Measurements from ENCODE around the gene MLH3. TPM values are rescaled to one million over a fixed set of nuclear protein-coding genes. Genes with fewer than 3 reads are reported as not detected.
"Not testable (repeated sequence)": the region's sequence is repeated elsewhere in the genome, so short reads cannot be mapped to it uniquely, and the experiment has no call there.

Gene MLH3
- total RNA-seq, 1 donor from 2014 or later: 41.5 TPM

GRCh38 chr14:75002392-75003249, 48.6 kb downstream of the MLH3 start, which contains the start of gene EIF2B2:
TSS of gene EIF2B2 (plus strand) at chr14:75002921. CDS start at chr14:75002991, 70 bp downstream.
- Mint-ChIP-seq H3K4me3 (peak within 1 kb of the TSS; percentile 99), H3K27ac (peak within 1 kb of the TSS; percentile 70), H3K27me3 (ENCODE audit: insufficient read depth, low read depth) (no peaks in the 10 kb centered on the region), H3K36me3 (peaks cover 16% of the 10 kb centered on the region), H3K9me3 (peaks cover 4% of the 10 kb centered on the region), H3K4me1 (peaks cover 15% of the 10 kb centered on the region)
- Histone ChIP-seq H3F3A (ENCODE audit: low read depth) (peaks cover 15% of the 10 kb centered on the region), H3K9me3 (ENCODE audit: low read depth) (no peaks in the 10 kb centered on the region), H3K27me3 (no peaks in the 10 kb centered on the region), H3K4me3 (peak within 1 kb of the TSS; percentile 85), H2AFZ (replicated peaks) (peak within 1 kb of the TSS; percentile 81), H3K27ac (no peak within 1 kb of the TSS), H3K79me2 (ENCODE audit: low read depth) (peaks cover 22% of the 10 kb centered on the region), H4K20me1 (ENCODE audit: low read depth) (peaks cover 9% of the 10 kb centered on the region), H3K36me3 (no peaks in the 10 kb centered on the region), H3K4me2 (peak within 1 kb of the TSS; percentile 87), H3K9ac (peak within 1 kb of the TSS; percentile 61), H3K4me1 (peaks cover 8% of the 10 kb centered on the region)
- TF ChIP-seq EZH2phosphoT487 (IDR thresholded peaks at IDR 0.05) (no peak), EZH2 (IDR thresholded peaks at IDR 0.05) (peak; percentile 17), CTCF (IDR thresholded peaks at IDR 0.05) (peak; percentile 26)
- DNase-seq (ENCODE audit: low spot score): peak; percentile 99

- H3K9me3 ChIP-seq (ENCODE audit: low read depth): no peaks in the 10 kb centered on the region
- H3K4me1 ChIP-seq: peaks cover 8% of the 10 kb centered on the region
- H3K4me3 ChIP-seq: peak overlapping the region; percentile 85
- peaks cover 4% of the 10 kb centered on the region for H3K9me3 Mint-ChIP-seq
- H3K9ac ChIP-seq: no peak overlapping the region
- TF ChIP-seq CTCF (IDR thresholded peaks at IDR 0.05): no peak
- no peak for TF ChIP-seq EZH2phosphoT487 (IDR thresholded peaks at IDR 0.05)
- no peak for TF ChIP-seq EZH2 (IDR thresholded peaks at IDR 0.05)
- no peak overlapping the region for H3K27ac ChIP-seq
- H4K20me1 ChIP-seq (ENCODE audit: low read depth): peaks cover 9% of the 10 kb centered on the region
- H2AFZ ChIP-seq (replicated peaks): peak overlapping the region; percentile 77
- peak overlapping the region; percentile 87 for H3K4me2 ChIP-seq
- peak overlapping the region; percentile 99 for H3K4me3 Mint-ChIP-seq
- H3K4me1 Mint-ChIP-seq: peaks cover 15% of the 10 kb centered on the region
- H3K79me2 ChIP-seq (ENCODE audit: low read depth): peaks cover 22% of the 10 kb centered on the region
- DNase-seq (ENCODE audit: low spot score): no peak
- peaks cover 12% of the 10 kb centered on the region for H3K36me3 Mint-ChIP-seq
- H3K27me3 ChIP-seq: no peaks in the 10 kb centered on the region
- no peaks in the 10 kb centered on the region for H3K36me3 ChIP-seq
- no peaks in the 10 kb centered on the region for H3K27me3 Mint-ChIP-seq (ENCODE audit: insufficient read depth, low read depth)
- H3F3A ChIP-seq (ENCODE audit: low read depth): peaks cover 15% of the 10 kb centered on the region
- H3K27ac Mint-ChIP-seq: peak overlapping the region; percentile 50
Measured at GRCh38 chr14:75001899-75002298, 49.4 kb downstream of the MLH3 start.

GRCh38 chr14:75001261-75001660, 50.0 kb downstream of the MLH3 start:
- Histone ChIP-seq H3K4me2 (no peak overlapping the region), H3K9ac (no peak overlapping the region), H3K79me2 (ENCODE audit: low read depth) (peaks cover 22% of the 10 kb centered on the region), H3F3A (ENCODE audit: low read depth) (peaks cover 15% of the 10 kb centered on the region), H3K9me3 (ENCODE audit: low read depth) (no peaks in the 10 kb centered on the region), H3K4me1 (peaks cover 8% of the 10 kb centered on the region), H3K27me3 (no peaks in the 10 kb centered on the region), H4K20me1 (ENCODE audit: low read depth) (peaks cover 9% of the 10 kb centered on the region), H3K36me3 (no peaks in the 10 kb centered on the region), H3K4me3 (no peak overlapping the region), H3K27ac (no peak overlapping the region), H2AFZ (replicated peaks) (no peak overlapping the region)
- Mint-ChIP-seq H3K4me1 (peaks cover 15% of the 10 kb centered on the region), H3K27me3 (ENCODE audit: insufficient read depth, low read depth) (no peaks in the 10 kb centered on the region), H3K9me3 (peaks cover 4% of the 10 kb centered on the region), H3K4me3 (peak overlapping the region; percentile 17), H3K36me3 (peaks cover 11% of the 10 kb centered on the region), H3K27ac (no peak overlapping the region)
- TF ChIP-seq CTCF (IDR thresholded peaks at IDR 0.05) (no peak), EZH2 (IDR thresholded peaks at IDR 0.05) (no peak), EZH2phosphoT487 (IDR thresholded peaks at IDR 0.05) (no peak)
- no peak for DNase-seq (ENCODE audit: low spot score)

GRCh38 chr14:74995781-74996180, 55.5 kb downstream of the MLH3 start:
- H2AFZ ChIP-seq (replicated peaks); H3K9me3 ChIP-seq (ENCODE audit: low read depth); H3K4me1 Mint-ChIP-seq; H3K4me2 ChIP-seq; H3F3A ChIP-seq (ENCODE audit: low read depth); DNase-seq (ENCODE audit: low spot score); H3K9me3 Mint-ChIP-seq; H3K9ac ChIP-seq; H3K27me3 ChIP-seq; H3K27ac Mint-ChIP-seq; H3K79me2 ChIP-seq (ENCODE audit: low read depth); H3K36me3 Mint-ChIP-seq; H3K36me3 ChIP-seq; H3K27ac ChIP-seq; H3K27me3 Mint-ChIP-seq (ENCODE audit: insufficient read depth, low read depth); H3K4me3 Mint-ChIP-seq; H3K4me3 ChIP-seq; H4K20me1 ChIP-seq (ENCODE audit: low read depth); H3K4me1 ChIP-seq: not testable (repeated sequence)

GRCh38 chr14:74994182-74994581, 57.1 kb downstream of the MLH3 start:
- H3K9me3 Mint-ChIP-seq; H3K4me2 ChIP-seq; H3K27ac ChIP-seq; H3K4me1 Mint-ChIP-seq; H3K79me2 ChIP-seq (ENCODE audit: low read depth); H3K4me1 ChIP-seq; H3K9ac ChIP-seq; H3K27me3 Mint-ChIP-seq (ENCODE audit: insufficient read depth, low read depth); H3K36me3 Mint-ChIP-seq; H3K27ac Mint-ChIP-seq; H2AFZ ChIP-seq (replicated peaks); H3K36me3 ChIP-seq; H4K20me1 ChIP-seq (ENCODE audit: low read depth); H3K4me3 Mint-ChIP-seq; H3K9me3 ChIP-seq (ENCODE audit: low read depth); DNase-seq (ENCODE audit: low spot score); H3F3A ChIP-seq (ENCODE audit: low read depth); H3K4me3 ChIP-seq; H3K27me3 ChIP-seq: not testable (repeated sequence)

Data from neural progenitor cell (in vitro differentiated cells).